GM19328 (cell line): ENCODE data around the gene MAPK6.
"Not testable (repeated sequence)": the region's sequence is repeated elsewhere in the genome, so short reads cannot be mapped to it uniquely, and the experiment has no call there.

Experiments used
- ATAC-seq: cut with Tn5 transposase; IDR thresholded peaks from one replicate; pipeline ENCODE4 v1.9.1; 2021; ENCODE audit warnings: mild to moderate bottlenecking, moderate library complexity; ENCODE audit not compliant: unreplicated experiment

The MAPK6 gene

DNA sequence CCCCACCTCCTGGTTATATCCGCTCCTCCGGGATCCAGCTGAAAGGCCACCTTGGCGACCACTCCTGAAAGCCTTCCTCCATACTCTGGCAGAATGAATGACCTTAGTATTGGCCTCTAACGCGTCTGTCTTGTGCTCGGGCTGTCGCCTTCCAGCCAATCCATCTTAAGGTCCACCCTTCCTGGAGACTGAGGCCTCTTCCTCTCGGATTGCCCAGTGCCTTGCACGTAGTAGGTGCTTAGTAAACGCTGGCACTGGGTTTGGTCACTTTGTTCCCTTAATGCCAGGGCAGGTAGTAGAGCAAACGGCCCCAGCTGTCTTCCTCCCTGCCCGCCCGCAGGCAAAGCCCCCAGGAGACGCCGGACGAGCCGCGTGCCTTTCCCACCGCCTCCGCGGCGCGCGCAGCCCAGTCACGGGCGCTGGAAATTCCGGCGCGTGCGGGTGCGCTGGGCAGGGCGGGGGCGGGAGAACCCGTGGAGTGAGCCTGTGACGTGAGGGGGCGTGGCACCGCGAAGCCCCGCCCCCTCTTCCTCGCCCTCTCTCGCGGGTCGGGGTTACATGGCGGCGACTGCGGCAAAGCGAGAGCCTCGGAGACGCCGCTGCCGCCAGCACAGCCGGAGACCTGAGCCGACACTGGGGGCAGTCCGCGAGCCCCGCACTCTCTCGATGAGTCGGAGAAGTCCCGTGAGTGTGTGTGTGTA, at the start of gene MAPK6:
TSS of gene MAPK6 (plus strand) at position 527 of the 701 bp plus-strand sequence. CDS start 27,242 bp downstream, outside the sequence.
- ATAC-seq: peak; percentile 68

DNA sequence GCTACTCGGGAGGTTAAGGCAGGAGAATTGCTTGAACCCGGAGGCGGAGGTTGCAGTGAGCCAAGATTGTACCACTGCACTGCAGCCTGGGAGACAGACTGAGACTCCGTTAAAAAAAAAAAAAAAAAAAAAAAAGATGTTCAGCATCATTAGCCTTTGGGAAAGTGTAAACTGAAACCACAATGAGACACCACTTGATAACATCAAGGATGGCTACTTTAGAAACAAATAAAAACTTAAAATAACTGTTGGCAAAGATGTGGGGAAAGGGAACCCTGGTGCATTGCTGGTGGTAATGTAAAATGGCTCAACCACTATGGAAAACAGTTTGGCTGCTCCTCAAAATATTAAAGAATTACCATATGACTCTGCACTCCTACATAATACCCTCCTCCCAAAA, 49.3 kb upstream of the MAPK6 start:
- ATAC-seq: no peak

DNA sequence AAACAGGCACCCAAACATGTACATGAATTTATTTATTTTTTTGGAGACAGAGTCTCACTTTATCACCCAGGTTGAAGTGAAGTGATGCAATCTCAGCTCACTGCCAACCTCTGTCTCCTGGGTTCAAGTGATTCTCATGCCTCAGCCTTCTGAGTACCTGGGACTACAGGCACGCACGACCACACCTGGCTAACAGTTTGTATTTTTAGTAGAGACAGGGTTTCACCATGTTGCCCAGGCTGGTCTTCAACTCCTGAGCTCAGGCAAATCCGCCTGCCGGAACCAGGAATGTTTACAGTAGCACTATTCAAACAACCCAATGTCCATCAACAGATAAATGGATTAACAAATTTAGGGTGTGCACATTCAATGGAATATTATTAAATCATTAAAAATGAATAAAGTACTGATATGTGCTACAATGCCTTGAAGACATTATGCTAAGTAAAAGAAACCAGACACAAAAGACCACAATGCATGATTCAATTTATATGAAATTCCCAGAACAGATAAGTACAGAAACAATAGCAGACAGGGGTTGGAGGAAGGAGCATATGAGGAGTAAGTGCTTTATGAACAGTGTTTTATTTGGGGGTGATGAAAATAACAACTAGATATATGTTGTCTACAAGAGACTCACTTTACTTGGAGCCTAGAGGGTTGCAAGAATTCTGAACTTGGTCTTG, 48.7 kb upstream of the MAPK6 start:
- no peak for ATAC-seq

DNA sequence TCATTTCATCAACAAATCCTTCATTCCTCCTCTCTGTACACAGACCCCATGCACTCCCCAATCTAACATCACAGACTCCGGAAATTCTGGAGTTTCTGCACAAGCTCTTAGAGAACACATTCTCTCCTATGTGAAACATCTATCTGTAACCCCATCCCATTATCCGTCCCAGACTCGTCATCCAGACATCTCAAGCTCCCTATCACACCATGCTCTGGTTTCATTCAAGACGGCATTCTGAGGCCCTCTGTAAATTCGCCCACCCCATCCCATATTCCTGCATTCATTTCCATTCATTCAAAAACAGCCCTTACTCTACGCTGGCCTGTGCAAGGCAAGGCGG, 48.0 kb upstream of the MAPK6 start:
- ATAC-seq: no peak

GRCh38 chr15:51971375-51972133, 47.5 kb upstream of the MAPK6 start, which contains the start of gene LEO1:
Gene LEO1 (minus strand): TSS chr15:51971778. CDS start chr15:51971745, 33 bp downstream.
- peak; percentile 70 for ATAC-seq

- ATAC-seq: no peak
Observed at GRCh38 chr15:51973220-51973619, 45.8 kb upstream of the MAPK6 start.

DNA sequence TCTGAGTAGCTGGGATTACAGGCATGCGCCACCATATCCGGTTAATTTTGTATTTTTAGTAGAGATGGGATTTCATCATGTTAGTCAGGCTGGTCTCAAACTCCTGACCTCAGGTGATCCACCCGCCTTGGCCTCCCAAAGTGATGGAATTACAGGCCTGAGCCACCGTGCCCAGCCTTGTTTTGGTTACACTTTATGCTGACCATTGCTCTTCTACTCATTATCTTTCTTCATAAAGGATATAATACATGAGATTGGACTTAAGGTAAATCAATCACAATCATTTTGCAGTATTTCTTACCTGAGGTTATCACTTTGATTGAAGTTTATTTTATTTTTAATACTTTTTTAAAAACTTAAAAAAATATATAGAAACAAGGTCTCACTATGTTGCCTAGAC, 45.2 kb upstream of the MAPK6 start:
- ATAC-seq: no peak

DNA sequence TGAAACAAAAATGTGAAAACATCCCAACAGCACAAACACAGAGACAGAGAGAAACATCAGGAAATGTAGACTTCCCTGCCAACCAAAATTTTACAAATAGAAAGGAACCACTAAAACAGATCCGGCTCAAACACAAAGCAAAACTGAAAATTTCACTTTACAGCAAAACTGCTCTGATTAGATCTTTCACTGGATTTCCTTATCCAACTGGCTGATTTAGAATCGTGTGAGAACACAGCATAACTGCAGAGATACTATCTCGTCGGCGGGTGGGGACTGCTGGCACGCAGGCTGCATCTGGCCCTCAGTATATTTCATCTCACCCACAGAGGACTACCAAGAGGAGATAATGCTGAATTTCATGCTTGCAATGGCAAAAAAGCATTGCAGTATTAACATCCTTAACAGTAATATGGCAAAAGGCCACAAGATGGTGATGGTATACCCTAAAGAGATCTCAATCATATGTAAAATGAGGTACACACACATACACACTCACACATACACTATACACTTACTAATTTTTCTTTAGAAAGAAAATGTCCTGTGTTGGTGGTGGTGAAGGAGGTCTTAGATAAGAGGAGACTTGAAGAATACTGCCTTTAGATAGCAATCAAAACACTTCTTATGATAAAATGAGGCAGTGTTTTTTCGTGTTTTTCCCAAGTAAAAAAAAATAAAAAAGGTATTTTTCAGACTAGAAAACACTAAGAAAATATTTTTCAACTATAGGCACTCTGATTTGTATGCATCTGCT, 36.8 kb upstream of the MAPK6 start:
- peak; percentile 82 for ATAC-seq

- no peak for ATAC-seq
Observed at GRCh38 chr15:51982770-51983103, 36.3 kb upstream of the MAPK6 start.

- ATAC-seq: no peak
Observed at GRCh38 chr15:51991141-51991540, 27.9 kb upstream of the MAPK6 start.

- no peak for ATAC-seq
Observed at GRCh38 chr15:51992953-51993352, 26.1 kb upstream of the MAPK6 start.

- ATAC-seq: no peak
Observed at GRCh38 chr15:52002351-52002750, 16.7 kb upstream of the MAPK6 start.

GRCh38 chr15:52003089-52003488, 15.9 kb upstream of the MAPK6 start:
- not testable (repeated sequence) for ATAC-seq

GRCh38 chr15:52003710-52004109, 15.3 kb upstream of the MAPK6 start:
- ATAC-seq: no peak

DNA sequence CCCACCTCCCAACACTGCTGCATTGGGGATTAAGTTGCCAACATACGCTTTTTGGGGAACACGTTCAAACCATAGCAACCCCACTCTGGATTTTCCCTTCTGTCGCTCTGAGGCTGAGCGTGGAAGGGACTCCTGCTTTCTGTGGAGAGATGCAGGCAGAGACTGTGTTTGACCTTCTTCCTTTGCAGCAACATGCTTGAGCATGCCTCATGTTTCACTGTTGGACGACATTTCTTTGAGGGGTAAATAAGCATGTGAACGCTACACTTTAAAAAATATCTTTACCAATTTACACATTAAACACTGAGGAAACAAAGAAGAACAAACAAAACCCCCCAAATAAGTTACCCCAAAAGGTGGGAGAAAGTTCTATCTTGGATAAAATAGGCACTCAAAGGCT, 14.2 kb upstream of the MAPK6 start:
- no peak for ATAC-seq

GRCh38 chr15:52005748-52006701, 13.0 kb upstream of the MAPK6 start:
- ATAC-seq: peak; percentile 82

DNA sequence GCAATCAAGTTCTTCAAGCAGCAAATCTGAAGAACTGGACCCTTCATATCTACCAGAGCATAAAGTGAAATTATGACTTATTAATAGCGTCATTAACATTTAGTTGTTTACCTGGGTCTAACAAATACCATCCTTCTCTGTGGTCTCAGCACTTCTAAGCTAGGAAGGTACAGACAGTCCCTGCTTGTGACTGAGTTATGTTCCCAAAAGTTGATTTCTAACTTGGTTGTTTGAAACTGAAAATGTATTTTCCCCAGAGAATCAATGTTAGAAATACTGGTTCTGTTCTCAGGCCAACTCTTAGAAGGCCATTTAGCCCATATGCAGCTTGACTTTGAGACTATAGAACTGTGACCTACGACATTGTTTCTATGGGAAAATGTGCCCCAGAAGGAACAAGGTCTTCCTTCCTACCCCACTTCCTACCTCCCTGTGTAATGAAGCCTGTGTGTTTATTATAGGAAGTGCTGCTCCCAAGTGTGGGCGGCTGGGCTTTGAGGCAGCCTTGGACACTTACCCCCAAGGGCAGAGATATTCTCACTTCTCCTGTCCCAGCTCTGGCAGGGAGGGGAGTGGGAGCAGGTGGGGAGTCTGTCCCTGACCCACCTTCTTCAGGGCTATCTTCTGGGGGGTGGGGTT, 12.2 kb upstream of the MAPK6 start:
- peak; percentile 26 for ATAC-seq

GRCh38 chr15:52008359-52008697, 10.7 kb upstream of the MAPK6 start:
- no peak for ATAC-seq

DNA sequence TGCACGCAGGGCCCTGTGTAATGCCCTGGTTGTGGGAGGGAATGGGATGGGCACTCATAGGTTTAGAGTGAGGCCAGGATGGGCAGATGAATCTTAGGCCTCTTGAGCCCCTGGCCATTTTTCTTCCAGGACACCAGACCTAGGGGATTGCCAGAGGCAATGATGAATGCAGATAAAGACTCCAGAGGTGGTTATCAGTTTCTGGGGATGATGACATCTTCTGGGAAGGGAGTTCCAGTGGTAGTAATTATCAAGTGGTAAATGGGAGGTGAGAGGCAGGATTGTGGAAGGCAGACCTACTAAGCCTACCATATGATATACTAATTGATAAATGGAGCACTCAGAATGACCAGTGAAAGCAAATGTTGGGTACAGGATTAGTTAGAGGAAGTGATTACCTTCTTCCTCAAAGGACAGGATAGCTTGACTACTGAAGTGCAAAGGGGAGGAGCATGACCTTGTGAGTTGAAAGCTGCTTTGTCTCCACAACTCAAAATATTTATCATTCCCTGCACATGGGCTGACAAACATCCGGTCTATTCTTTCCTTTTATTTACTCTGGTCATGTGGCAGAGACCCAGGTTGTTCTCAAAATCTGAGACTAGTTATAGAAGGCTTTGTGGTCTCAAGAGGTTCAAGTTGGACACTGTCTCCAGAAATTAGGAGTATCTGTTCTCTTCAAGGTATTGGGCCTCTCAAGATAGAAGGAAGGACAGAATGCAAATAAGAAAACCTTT, 10.2 kb upstream of the MAPK6 start:
- no peak for ATAC-seq
